Upper lobe of left lung (tissue), 4 donors: Measurements from ENCODE around the gene PLXNA4.

Experiments used
- EP300 ChIP-seq, 4 donors: sonication (generic); formaldehyde crosslinking; IDR thresholded peaks; one replicate each; pipeline ENCODE4 v1.5.1; 2017; ENCODE audit warnings: antibody characterized with exemption in 4 of 4, control low read depth in 2 of 4
- POLR2A ChIP-seq, 4 donors: fragments of 450-650 bp; IDR thresholded peaks; one replicate each; pipeline ENCODE4 v1.5.1; 2016 to 2017; ENCODE audit warnings: antibody characterized with exemption in 4 of 4, mild to moderate bottlenecking in 2 of 4
- TF ChIP-seq, protein P1 (sequence below), 6 experiments: fragments of 450-650 bp in 4 of 6; fragments of 200-600 bp in 2 of 6; sonication (generic) in 2 of 6; IDR thresholded peaks; one replicate each; pipeline ENCODE4 v1.5.1; 2016 to 2019; ENCODE audit warnings: antibody characterized with exemption in 6 of 6

DNA sequence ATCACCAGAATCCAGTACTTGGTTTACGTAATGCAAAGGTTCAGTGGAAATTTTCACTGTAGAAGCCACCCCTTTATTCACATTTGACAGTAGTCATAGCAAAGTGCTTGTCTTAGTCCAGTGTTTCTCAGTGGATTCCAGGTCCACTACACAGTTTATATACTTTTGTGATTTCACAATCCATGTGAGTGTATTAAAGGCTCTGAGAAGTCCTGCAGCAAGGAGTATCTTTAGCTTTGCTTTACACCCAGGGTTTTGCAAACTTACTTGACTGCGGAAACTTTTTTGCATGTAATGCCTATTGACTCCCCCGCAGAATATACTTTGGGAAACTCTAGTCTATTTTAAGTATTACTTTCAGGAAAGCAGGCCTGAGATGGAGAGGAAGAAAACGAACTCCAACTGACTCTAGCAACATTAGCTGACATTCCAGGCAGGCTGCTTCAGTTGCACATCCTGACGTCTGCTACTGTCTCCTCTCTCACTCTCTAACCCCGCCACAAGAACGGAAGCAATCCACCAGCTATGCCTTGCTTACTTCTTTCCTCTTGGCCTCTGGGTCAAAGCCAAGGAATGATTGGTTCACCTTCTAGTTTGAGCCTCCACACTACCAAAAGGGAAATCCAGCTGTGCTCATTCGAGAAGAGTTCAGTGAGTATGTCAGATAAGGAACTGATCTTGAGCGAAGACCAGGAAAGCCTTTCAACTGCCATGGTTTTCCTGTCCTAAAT, 6.2 kb downstream of the PLXNA4 start:
- TF ChIP-seq, protein P1, sequence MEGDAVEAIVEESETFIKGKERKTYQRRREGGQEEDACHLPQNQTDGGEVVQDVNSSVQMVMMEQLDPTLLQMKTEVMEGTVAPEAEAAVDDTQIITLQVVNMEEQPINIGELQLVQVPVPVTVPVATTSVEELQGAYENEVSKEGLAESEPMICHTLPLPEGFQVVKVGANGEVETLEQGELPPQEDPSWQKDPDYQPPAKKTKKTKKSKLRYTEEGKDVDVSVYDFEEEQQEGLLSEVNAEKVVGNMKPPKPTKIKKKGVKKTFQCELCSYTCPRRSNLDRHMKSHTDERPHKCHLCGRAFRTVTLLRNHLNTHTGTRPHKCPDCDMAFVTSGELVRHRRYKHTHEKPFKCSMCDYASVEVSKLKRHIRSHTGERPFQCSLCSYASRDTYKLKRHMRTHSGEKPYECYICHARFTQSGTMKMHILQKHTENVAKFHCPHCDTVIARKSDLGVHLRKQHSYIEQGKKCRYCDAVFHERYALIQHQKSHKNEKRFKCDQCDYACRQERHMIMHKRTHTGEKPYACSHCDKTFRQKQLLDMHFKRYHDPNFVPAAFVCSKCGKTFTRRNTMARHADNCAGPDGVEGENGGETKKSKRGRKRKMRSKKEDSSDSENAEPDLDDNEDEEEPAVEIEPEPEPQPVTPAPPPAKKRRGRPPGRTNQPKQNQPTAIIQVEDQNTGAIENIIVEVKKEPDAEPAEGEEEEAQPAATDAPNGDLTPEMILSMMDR (IDR thresholded peaks at IDR 0.05): no peak
- no peak for TF ChIP-seq POLR2A (IDR thresholded peaks at IDR 0.05)
- TF ChIP-seq EP300 (IDR thresholded peaks at IDR 0.05): no peak
